BLaER1 (cell line): ENCODE measurements around the gene ENG.
A peak's percentile ranks its signal among the peaks of the same experiment; 100 is the strongest.

Experiments used
- H3K27ac ChIP-seq: shearing (Covaris generic); formaldehyde crosslinking; 2 replicates; pipeline ENCODE4 v1.8.1; 2022
- H3K27me3 ChIP-seq: shearing (Covaris generic); formaldehyde crosslinking; 2 replicates; pipeline ENCODE4 v1.8.1; 2022
- H3K36me3 ChIP-seq: shearing (Covaris generic); formaldehyde crosslinking; 2 replicates; pipeline ENCODE4 v1.8.1; 2022
- H3K4me1 ChIP-seq: shearing (Covaris generic); formaldehyde crosslinking; 2 replicates; pipeline ENCODE4 v1.8.1; 2022
- H3K4me2 ChIP-seq: shearing (Covaris generic); formaldehyde crosslinking; 2 replicates; pipeline ENCODE4 v1.8.1; 2022
- H3K4me3 ChIP-seq: shearing (Covaris generic); formaldehyde crosslinking; 2 replicates; pipeline ENCODE4 v1.8.1; 2022
- H3K9ac ChIP-seq: shearing (Covaris generic); formaldehyde crosslinking; 2 replicates; pipeline ENCODE4 v1.8.1; 2022
- H3K9me3 ChIP-seq: shearing (Covaris generic); formaldehyde crosslinking; 2 replicates; pipeline ENCODE4 v1.8.1; 2022
- H4K20me1 ChIP-seq: shearing (Covaris generic); formaldehyde crosslinking; 2 replicates; pipeline ENCODE4 v1.8.1; 2022
- Cebpa-rat ChIP-seq: shearing (Covaris generic); IDR thresholded peaks from 2 replicates; pipeline ENCODE4 v1.8.1; 2022

The ENG gene

GRCh38 chr9:127854184-127854806 lies at the start of gene ENG:
TSS of gene ENG (minus strand) at chr9:127854658. CDS start at chr9:127854355, 303 bp downstream.
- Histone ChIP-seq H3K4me3 (peak within 1 kb of the TSS; percentile 93), H4K20me1 (peaks cover 14% of the 10 kb centered on the region; the same call in 1 of the 2 replicates), H3K36me3 (peaks cover 33% of the 10 kb centered on the region), H3K9ac (peak within 1 kb of the TSS; percentile 94), H3K4me1 (peaks cover 71% of the 10 kb centered on the region), H3K4me2 (peak within 1 kb of the TSS; percentile 92), H3K27me3 (no peaks in the 10 kb centered on the region), H3K27ac (peak within 1 kb of the TSS; percentile 96), H3K9me3 (peaks cover 23% of the 10 kb centered on the region)
- no peak for TF ChIP-seq Cebpa-rat

GRCh38 chr9:127903557-127904475 lies 49.4 kb upstream of the ENG start:
- Histone ChIP-seq H3K4me2 (peak overlapping the region; percentile 92), H3K27me3 (no peaks in the 10 kb centered on the region), H3K36me3 (peaks cover 17% of the 10 kb centered on the region), H3K27ac (peak overlapping the region; percentile 85), H3K4me3 (peak overlapping the region; percentile 53), H3K9ac (peak overlapping the region; percentile 73), H4K20me1 (no peaks in the 10 kb centered on the region; the same call in 1 of the 2 replicates), H3K4me1 (peaks cover 87% of the 10 kb centered on the region), H3K9me3 (no peaks in the 10 kb centered on the region)
- TF ChIP-seq Cebpa-rat: no peak

- Histone ChIP-seq H3K4me1 (peaks cover 73% of the 10 kb centered on the region), H3K27ac (peak within 1 kb of the TSS; percentile 92), H3K27me3 (no peaks in the 10 kb centered on the region)
Observed at GRCh38 chr9:127899128-127899943, 44.9 kb upstream of the ENG start, which contains the start of gene ST6GALNAC6. TSS of gene ST6GALNAC6 (minus strand) at chr9:127899603. CDS start at chr9:127897981, 1,622 bp downstream.

GRCh38 chr9:127898433-127899127 lies 44.1 kb upstream of the ENG start:
- H4K20me1 ChIP-seq: peaks cover 42% of the 10 kb centered on the region
- peak overlapping the region; percentile 92 for H3K27ac ChIP-seq

More at GRCh38 chr9:127899128-127899943, 44.9 kb upstream of the ENG start, which contains the start of gene ST6GALNAC6:
- TF ChIP-seq Cebpa-rat: no peak
- H4K20me1 ChIP-seq: peaks cover 42% of the 10 kb centered on the region
- H3K9me3 ChIP-seq: no peaks in the 10 kb centered on the region
- peaks cover 27% of the 10 kb centered on the region for H3K36me3 ChIP-seq
- H3K4me3 ChIP-seq: peak within 1 kb of the TSS; percentile 84
- peak within 1 kb of the TSS; percentile 91 for H3K9ac ChIP-seq
- peak within 1 kb of the TSS; percentile 92 for H3K4me2 ChIP-seq

GRCh38 chr9:127897193-127897692 lies 42.8 kb upstream of the ENG start:
- peaks cover 52% of the 10 kb centered on the region for H3K4me1 ChIP-seq
- H3K27me3 ChIP-seq: no peaks in the 10 kb centered on the region
- H3K4me2 ChIP-seq: peak overlapping the region; percentile 89
- H3K4me3 ChIP-seq: peak overlapping the region; percentile 84
- TF ChIP-seq Cebpa-rat: no peak
- H3K9me3 ChIP-seq: peaks cover 16% of the 10 kb centered on the region
- peak overlapping the region; percentile 51 for H3K27ac ChIP-seq
- peaks cover 42% of the 10 kb centered on the region for H4K20me1 ChIP-seq
- peaks cover 48% of the 10 kb centered on the region for H3K36me3 ChIP-seq
- peak overlapping the region; percentile 58 for H3K9ac ChIP-seq

More at GRCh38 chr9:127898433-127899127, 44.1 kb upstream of the ENG start:
- Histone ChIP-seq H3K36me3 (peaks cover 35% of the 10 kb centered on the region), H3K9ac (peak overlapping the region; percentile 91), H3K4me2 (peak overlapping the region; percentile 89), H3K4me3 (peak overlapping the region; percentile 84), H3K4me1 (peaks cover 66% of the 10 kb centered on the region), H3K9me3 (peaks cover 6% of the 10 kb centered on the region), H3K27me3 (no peaks in the 10 kb centered on the region)
- no peak for TF ChIP-seq Cebpa-rat

- H3K27me3 ChIP-seq: no peaks in the 10 kb centered on the region
- H3K4me3 ChIP-seq: 0 out of 2 replicates have a peak overlapping the region, but pooled peaks have one; percentile 28
- peaks cover 53% of the 10 kb centered on the region for H3K36me3 ChIP-seq
- TF ChIP-seq Cebpa-rat: no peak
- peak overlapping the region; percentile 89 for H3K4me2 ChIP-seq
- H3K4me1 ChIP-seq: peaks cover 46% of the 10 kb centered on the region
- peak overlapping the region; percentile 51 for H3K27ac ChIP-seq
- H4K20me1 ChIP-seq: peaks cover 42% of the 10 kb centered on the region
- peak overlapping the region; percentile 35; the same call in 1 of the 2 replicates for H3K9ac ChIP-seq
- H3K9me3 ChIP-seq: peaks cover 16% of the 10 kb centered on the region
Observed at GRCh38 chr9:127896395-127897192, 42.1 kb upstream of the ENG start.

- Histone ChIP-seq H3K27ac (peak overlapping the region; percentile 51; the same call in 1 of the 2 replicates), H3K4me2 (no peak overlapping the region), H3K36me3 (peaks cover 59% of the 10 kb centered on the region), H3K4me3 (no peak overlapping the region), H3K4me1 (peaks cover 38% of the 10 kb centered on the region), H3K9ac (no peak overlapping the region), H4K20me1 (peaks cover 42% of the 10 kb centered on the region), H3K9me3 (peaks cover 16% of the 10 kb centered on the region), H3K27me3 (no peaks in the 10 kb centered on the region)
- TF ChIP-seq Cebpa-rat: no peak
Observed at GRCh38 chr9:127895811-127896210, 41.4 kb upstream of the ENG start.

- no peak overlapping the region for H3K9ac ChIP-seq
- H3K27me3 ChIP-seq: no peaks in the 10 kb centered on the region
- peaks cover 41% of the 10 kb centered on the region for H3K4me1 ChIP-seq
- H3K36me3 ChIP-seq: peaks cover 76% of the 10 kb centered on the region
- no peak overlapping the region for H3K4me3 ChIP-seq
- peaks cover 39% of the 10 kb centered on the region for H4K20me1 ChIP-seq
- no peak overlapping the region for H3K27ac ChIP-seq
- no peak for TF ChIP-seq Cebpa-rat
- H3K4me2 ChIP-seq: no peak overlapping the region
- H3K9me3 ChIP-seq: peaks cover 16% of the 10 kb centered on the region
Observed at GRCh38 chr9:127893392-127893791, 38.9 kb upstream of the ENG start.
